Endothelial cell (in vitro differentiated cells): ENCODE measurements around the gene EML4. TPM values are rescaled to one million over a fixed set of nuclear protein-coding genes. Genes with fewer than 3 reads are reported as not detected.

Experiments
- DNase-seq: peaks from one replicate; pipeline ENCODE4 v3.0.0; 2021; ENCODE audit warnings: low spot score
- H3K27ac Mint-ChIP-seq: one replicate; pipeline ENCODE4 v1.8.0; 2021; ENCODE audit warnings: mixed read lengths, inconsistent platforms; ENCODE audit not compliant: unreplicated experiment
- H3K27me3 Mint-ChIP-seq: one replicate; pipeline ENCODE4 v1.8.0; 2021; ENCODE audit warnings: mild to moderate bottlenecking, moderate library complexity, mixed read lengths, inconsistent platforms; ENCODE audit not compliant: unreplicated experiment
- H3K36me3 Mint-ChIP-seq: one replicate; pipeline ENCODE4 v1.8.0; 2021; ENCODE audit warnings: mild to moderate bottlenecking, low read depth, mixed read lengths, inconsistent platforms; ENCODE audit not compliant: unreplicated experiment
- H3K4me1 Mint-ChIP-seq: one replicate; pipeline ENCODE4 v1.8.0; 2021; ENCODE audit warnings: mild to moderate bottlenecking, mixed read lengths, inconsistent platforms; ENCODE audit not compliant: unreplicated experiment
- H3K4me3 Mint-ChIP-seq: one replicate; pipeline ENCODE4 v1.8.0; 2021; ENCODE audit warnings: mild to moderate bottlenecking, mixed read lengths, inconsistent platforms; ENCODE audit not compliant: unreplicated experiment
- H3K9me3 Mint-ChIP-seq: one replicate; pipeline ENCODE4 v1.8.0; 2021; ENCODE audit warnings: mixed read lengths, inconsistent platforms; ENCODE audit not compliant: unreplicated experiment
- CTCF ChIP-seq: fragments of 200-600 bp; sonication (generic); IDR thresholded peaks from one replicate; pipeline ENCODE4 v1.5.0; 2021; ENCODE audit warnings: antibody characterized with exemption; ENCODE audit not compliant: unreplicated experiment
- total RNA-seq: library from RNA; stranded (reverse); fragmentation: NEBNext Ultra II Directional; extraction: Animal tissue kit (Norgen Biotek cat#: 25700); gene quantifications from one replicate; pipeline ENCODE4 v1.2.1, GENCODE V29; 2021; ENCODE audit not compliant: unreplicated experiment

EML4 gene
- total RNA-seq, 1 donor from 2014 or later, result 49.7 TPM

GRCh38 chr2:42217914-42218313 is 48.8 kb downstream of the EML4 start:
- no peak for DNase-seq
- H3K36me3 Mint-ChIP-seq, result no peaks in the 10 kb centered on the region
- no peaks in the 10 kb centered on the region for H3K27me3 Mint-ChIP-seq
- H3K4me3 Mint-ChIP-seq, result no peak overlapping the region
- H3K9me3 Mint-ChIP-seq, result no peaks in the 10 kb centered on the region
- no peaks in the 10 kb centered on the region for H3K4me1 Mint-ChIP-seq
- no peak overlapping the region for H3K27ac Mint-ChIP-seq
- no peak for TF ChIP-seq CTCF

- Mint-ChIP-seq H3K36me3 (no peaks in the 10 kb centered on the region), H3K27me3 (no peaks in the 10 kb centered on the region), H3K9me3 (no peaks in the 10 kb centered on the region), H3K4me3 (no peak overlapping the region), H3K27ac (no peak overlapping the region), H3K4me1 (peaks cover 7% of the 10 kb centered on the region)
- no peak for DNase-seq
- TF ChIP-seq CTCF, result no peak
Observed at GRCh38 chr2:42218712-42219111, 49.6 kb downstream of the EML4 start.

- TF ChIP-seq CTCF, result no peak
- H3K4me1 Mint-ChIP-seq, result peaks cover 12% of the 10 kb centered on the region
Observed at GRCh38 chr2:42219160-42219559, 50.0 kb downstream of the EML4 start.

GRCh38 chr2:42220566-42220965 is 51.4 kb downstream of the EML4 start:
- no peak overlapping the region for H3K4me3 Mint-ChIP-seq
- H3K27ac Mint-ChIP-seq, result no peak overlapping the region
- H3K4me1 Mint-ChIP-seq, result peaks cover 18% of the 10 kb centered on the region
- TF ChIP-seq CTCF, result no peak
- no peaks in the 10 kb centered on the region for H3K9me3 Mint-ChIP-seq
- DNase-seq, result no peak
- no peaks in the 10 kb centered on the region for H3K27me3 Mint-ChIP-seq
- H3K36me3 Mint-ChIP-seq, result no peaks in the 10 kb centered on the region

More at GRCh38 chr2:42219160-42219559, 50.0 kb downstream of the EML4 start:
- no peaks in the 10 kb centered on the region for H3K27me3 Mint-ChIP-seq
- no peak overlapping the region for H3K27ac Mint-ChIP-seq
- no peaks in the 10 kb centered on the region for H3K9me3 Mint-ChIP-seq
- no peak overlapping the region for H3K4me3 Mint-ChIP-seq
- DNase-seq, result no peak
- H3K36me3 Mint-ChIP-seq, result no peaks in the 10 kb centered on the region

GRCh38 chr2:42223067-42223854 is 54.1 kb downstream of the EML4 start:
- no peaks in the 10 kb centered on the region for H3K36me3 Mint-ChIP-seq

More at GRCh38 chr2:42223067-42223854, 54.1 kb downstream of the EML4 start:
- Mint-ChIP-seq H3K9me3 (no peaks in the 10 kb centered on the region), H3K27ac (peak overlapping the region; percentile 64), H3K27me3 (no peaks in the 10 kb centered on the region), H3K4me3 (no peak overlapping the region), H3K4me1 (peaks cover 21% of the 10 kb centered on the region)
- DNase-seq, result no peak
- TF ChIP-seq CTCF, result no peak
